GM04504 (cell line): Measurements from ENCODE around the gene MEIOB.
"Not testable (repeated sequence)": the region's sequence is repeated elsewhere in the genome, so short reads cannot be mapped to it uniquely, and the experiment has no call there.

Experiments
- DNase-seq: peaks from one replicate; pipeline ENCODE4 v3.0.0-alpha.2; 2012; ENCODE audit warnings: low read depth

MEIOB gene

GRCh38 chr16:1810106-1810505, 61.9 kb downstream of the MEIOB start:
- DNase-seq: no peak

GRCh38 chr16:1809281-1809801, 62.6 kb downstream of the MEIOB start:
- no peak for DNase-seq

GRCh38 chr16:1808691-1809090, 63.3 kb downstream of the MEIOB start:
- no peak for DNase-seq

- no peak for DNase-seq
Measured at GRCh38 chr16:1807626-1808025, 64.3 kb downstream of the MEIOB start.

GRCh38 chr16:1800701-1801100, 71.3 kb downstream of the MEIOB start:
- peak; percentile 87 for DNase-seq

- DNase-seq: not testable (repeated sequence)
Measured at GRCh38 chr16:1799263-1799662, 72.7 kb downstream of the MEIOB start.

GRCh38 chr16:1794908-1795666, 76.9 kb downstream of the MEIOB start:
- no peak for DNase-seq

GRCh38 chr16:1794221-1794871, 77.6 kb downstream of the MEIOB start:
- no peak for DNase-seq

GRCh38 chr16:1793578-1794220, 78.3 kb downstream of the MEIOB start, which contains the start of gene IGFALS:
Gene IGFALS, minus strand, starts transcription at chr16:1793705. Its CDS starts 53 bp downstream, at chr16:1793652.
- DNase-seq: no peak

GRCh38 chr16:1792836-1793577, 79.0 kb downstream of the MEIOB start:
- DNase-seq: no peak

GRCh38 chr16:1791943-1792812, 79.8 kb downstream of the MEIOB start:
- no peak for DNase-seq

GRCh38 chr16:1791256-1791942, 80.6 kb downstream of the MEIOB start:
- DNase-seq: no peak

- DNase-seq: no peak
Measured at GRCh38 chr16:1790611-1791255, 81.2 kb downstream of the MEIOB start.

GRCh38 chr16:1790261-1790610, 81.7 kb downstream of the MEIOB start:
- DNase-seq: no peak

- DNase-seq: no peak
Measured at GRCh38 chr16:1789643-1790045, 82.3 kb downstream of the MEIOB start.

- DNase-seq: no peak
Measured at GRCh38 chr16:1788708-1789100, 83.3 kb downstream of the MEIOB start.

GRCh38 chr16:1788095-1788707, 83.8 kb downstream of the MEIOB start:
- DNase-seq: no peak

GRCh38 chr16:1787322-1788094, 84.5 kb downstream of the MEIOB start:
- no peak for DNase-seq

GRCh38 chr16:1787056-1787321, 85.0 kb downstream of the MEIOB start:
- DNase-seq: no peak
